ENCODE results near the gene AHI1.

DNA sequence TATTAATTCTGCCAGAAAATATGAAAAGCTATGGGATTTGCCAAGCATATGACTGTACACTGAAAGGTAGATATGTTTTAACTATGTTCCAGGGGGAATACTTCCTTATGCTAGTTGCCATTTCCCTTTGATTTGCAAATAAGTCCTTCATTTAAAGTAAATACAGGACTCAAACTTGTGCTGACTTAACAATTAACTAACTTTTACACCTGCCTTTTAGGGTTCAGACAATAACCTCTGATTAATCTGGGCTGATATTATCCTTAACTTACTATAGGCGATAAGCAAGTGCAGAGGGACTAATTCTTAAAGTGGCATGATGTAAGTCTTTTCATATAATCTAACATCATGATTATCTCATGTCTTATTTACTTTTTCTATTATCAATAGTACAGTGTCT lies 143.1 kb downstream of the AHI1 start:
- no peak for TF ChIP-seq EZH2 (IDR thresholded peaks at IDR 0.05; ENCODE audit: borderline replicate concordance)
- TF ChIP-seq, protein P1, sequence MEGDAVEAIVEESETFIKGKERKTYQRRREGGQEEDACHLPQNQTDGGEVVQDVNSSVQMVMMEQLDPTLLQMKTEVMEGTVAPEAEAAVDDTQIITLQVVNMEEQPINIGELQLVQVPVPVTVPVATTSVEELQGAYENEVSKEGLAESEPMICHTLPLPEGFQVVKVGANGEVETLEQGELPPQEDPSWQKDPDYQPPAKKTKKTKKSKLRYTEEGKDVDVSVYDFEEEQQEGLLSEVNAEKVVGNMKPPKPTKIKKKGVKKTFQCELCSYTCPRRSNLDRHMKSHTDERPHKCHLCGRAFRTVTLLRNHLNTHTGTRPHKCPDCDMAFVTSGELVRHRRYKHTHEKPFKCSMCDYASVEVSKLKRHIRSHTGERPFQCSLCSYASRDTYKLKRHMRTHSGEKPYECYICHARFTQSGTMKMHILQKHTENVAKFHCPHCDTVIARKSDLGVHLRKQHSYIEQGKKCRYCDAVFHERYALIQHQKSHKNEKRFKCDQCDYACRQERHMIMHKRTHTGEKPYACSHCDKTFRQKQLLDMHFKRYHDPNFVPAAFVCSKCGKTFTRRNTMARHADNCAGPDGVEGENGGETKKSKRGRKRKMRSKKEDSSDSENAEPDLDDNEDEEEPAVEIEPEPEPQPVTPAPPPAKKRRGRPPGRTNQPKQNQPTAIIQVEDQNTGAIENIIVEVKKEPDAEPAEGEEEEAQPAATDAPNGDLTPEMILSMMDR (IDR thresholded peaks at IDR 0.05; ENCODE audit: poor library complexity) = no peak
- no peak for TF ChIP-seq EZH2phosphoT487 (IDR thresholded peaks at IDR 0.05; ENCODE audit: low read depth, severe bottlenecking, unreplicated experiment)

All from hepatocyte (in vitro differentiated cells).